Esophagus mucosa (tissue), 1 donor: ENCODE data around the gene NHSL2. TPM values are rescaled to one million over a fixed set of nuclear protein-coding genes. Genes with fewer than 3 reads are reported as not detected.
"Not testable (repeated sequence)": the region's sequence is repeated elsewhere in the genome, so short reads cannot be mapped to it uniquely, and the experiment has no call there.

Experiments used
- ATAC-seq: fragments of 200-7000 bp; cut with Tn5 transposase; one replicate; pipeline ENCODE4 v1.9.1; 2020
- total RNA-seq: library from RNA; stranded (reverse); gene quantifications from one replicate; pipeline ENCODE4 v1.2.4, GENCODE V29; 2023
- donor health status: DM: yes; HTN: yes; CAD: no.

NHSL2 gene
- total RNA-seq, 1 donor from 2014 or later: 1.2 TPM

DNA sequence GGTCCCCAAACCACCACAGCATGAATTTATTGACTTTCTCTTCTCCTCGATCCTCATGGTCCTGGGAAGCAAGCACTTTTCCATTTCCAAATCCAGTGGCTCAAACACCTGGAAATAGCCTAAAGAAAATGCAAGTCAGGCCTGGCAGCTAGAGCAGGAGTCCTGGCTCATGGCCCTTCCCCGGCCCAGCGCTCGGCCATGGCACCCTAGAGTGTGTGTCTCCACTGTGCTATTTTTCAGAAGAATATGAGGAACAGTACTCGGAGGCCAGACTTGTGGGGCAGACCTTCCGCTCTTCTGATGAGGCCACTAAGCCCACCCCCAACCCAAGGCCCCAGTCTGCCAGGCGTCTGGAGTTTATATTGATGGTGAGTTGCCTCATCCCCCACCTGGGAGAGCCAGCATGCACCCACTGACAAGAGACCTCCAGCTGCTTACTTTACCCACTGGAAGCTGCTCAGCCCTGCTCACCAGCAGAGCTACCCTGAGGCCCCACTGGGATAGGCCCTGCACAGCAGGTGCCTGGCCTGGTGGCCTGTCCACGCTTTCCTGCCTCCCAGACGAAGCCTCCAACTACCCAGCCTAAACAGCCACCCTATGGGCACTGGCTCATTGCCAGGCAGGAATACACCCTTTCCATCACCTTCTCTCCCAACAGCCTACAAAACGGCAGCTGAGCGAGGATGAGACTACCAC, 223.4 kb downstream of the NHSL2 start:
- no peak for ATAC-seq

DNA sequence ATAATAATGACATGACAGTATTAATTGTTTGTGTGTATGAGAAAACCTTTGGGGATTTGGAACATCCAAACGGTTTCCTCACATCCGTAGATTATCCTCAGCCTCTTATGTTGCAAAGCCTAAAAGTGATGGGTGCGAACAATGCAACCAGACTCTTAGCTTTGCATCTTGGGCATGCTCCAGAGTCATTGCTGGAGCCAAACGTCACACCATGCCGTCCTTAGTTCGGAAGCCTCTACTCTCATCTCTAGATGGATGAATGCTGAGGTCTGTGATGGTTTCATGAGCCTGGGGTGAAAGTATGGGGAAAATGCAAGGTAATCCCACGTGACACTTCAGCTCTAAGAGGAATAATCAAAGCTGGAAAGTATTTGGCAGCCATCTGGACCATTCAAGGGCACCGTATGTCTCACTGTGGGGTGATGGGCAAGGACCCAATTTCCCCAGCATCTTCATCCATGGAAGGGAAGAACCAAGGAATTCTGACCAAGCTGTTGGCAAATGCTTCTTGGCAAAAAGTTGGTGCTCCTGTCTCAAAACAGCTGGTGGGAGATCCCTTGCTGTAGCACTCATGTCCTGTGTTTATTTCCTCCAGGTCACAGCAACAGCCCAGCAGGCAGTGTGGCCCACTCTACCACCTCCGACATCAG, 227.3 kb downstream of the NHSL2 start:
- ATAC-seq: no peak

DNA sequence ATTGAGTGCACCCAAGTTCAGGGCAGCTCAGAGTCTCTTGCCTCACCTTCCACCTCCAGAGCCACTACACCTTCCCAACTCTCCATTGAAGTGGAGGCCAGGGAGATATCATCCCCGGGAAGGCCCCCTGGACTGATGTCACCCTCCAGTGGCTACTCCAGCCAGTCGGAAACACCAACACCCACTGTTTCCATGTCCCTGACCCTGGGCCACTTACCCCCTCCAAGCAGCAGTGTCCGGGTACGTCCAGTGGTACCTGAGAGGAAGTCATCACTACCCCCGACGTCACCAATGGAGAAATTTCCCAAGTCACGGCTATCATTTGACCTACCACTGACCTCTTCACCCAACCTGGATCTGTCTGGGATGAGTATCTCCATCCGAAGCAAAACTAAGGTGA, 228.9 kb downstream of the NHSL2 start:
- no peak for ATAC-seq

DNA sequence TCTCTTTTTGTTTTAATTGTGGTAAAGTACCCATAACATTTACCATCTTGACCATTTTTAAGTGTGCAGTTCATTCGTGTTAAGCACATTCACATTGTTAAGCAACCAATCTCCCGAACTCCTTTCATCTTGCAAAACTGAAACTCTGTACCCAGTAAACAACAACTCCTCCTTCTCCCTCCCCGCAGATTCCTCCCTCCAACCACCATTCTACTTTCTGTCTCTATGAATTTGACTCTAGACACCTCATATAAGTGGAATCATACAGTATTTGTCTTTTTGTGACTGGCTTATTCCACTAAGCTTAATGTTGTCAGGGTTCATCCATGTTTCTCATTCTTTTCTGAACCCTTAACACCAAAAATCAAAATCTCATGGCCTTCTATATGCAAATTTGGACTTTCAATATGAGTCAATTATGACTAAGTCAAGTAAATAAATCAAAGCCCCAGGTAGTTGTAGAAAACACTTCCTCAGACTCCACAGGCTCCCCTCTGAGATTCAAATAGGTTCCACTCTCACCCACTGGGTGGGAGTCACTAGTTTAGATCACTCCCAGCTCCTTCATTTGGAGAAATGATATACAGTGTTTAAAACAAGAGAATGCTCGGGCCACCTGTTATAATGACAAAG, 230.8 kb downstream of the NHSL2 start:
- no peak for ATAC-seq

DNA sequence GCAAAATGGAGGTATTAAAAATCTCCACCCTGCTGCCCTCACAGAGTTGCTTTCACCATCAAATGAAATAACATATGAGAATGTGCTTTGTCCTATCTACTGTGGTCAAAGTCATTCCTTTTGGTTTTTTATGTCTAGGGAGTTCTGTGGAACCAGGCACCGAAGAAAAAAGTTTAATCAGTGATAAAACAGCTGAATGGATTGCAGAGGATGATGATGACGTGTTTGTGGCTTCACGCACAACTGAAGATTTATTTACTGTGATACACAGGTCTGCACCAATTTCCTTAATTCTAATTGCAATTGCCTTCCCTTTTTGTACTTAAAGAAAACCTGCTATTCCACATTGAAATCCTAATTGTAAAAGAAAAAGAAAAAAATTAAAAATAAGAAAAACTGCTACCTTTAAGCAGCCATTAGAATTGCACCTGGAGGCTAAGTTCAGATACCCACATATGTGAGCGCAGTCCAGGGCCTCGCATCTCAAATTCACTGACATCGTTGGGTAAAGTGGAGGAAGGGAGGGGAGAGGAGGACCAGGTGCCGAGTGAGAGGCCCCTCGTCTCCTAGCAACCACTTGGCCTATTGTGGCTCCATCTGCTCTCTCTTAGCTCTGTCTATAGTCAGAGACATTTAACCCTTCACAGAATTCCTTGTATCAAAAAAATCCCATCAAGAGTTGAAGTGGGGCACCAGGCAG, 231.6 kb downstream of the NHSL2 start:
- no peak for ATAC-seq

DNA sequence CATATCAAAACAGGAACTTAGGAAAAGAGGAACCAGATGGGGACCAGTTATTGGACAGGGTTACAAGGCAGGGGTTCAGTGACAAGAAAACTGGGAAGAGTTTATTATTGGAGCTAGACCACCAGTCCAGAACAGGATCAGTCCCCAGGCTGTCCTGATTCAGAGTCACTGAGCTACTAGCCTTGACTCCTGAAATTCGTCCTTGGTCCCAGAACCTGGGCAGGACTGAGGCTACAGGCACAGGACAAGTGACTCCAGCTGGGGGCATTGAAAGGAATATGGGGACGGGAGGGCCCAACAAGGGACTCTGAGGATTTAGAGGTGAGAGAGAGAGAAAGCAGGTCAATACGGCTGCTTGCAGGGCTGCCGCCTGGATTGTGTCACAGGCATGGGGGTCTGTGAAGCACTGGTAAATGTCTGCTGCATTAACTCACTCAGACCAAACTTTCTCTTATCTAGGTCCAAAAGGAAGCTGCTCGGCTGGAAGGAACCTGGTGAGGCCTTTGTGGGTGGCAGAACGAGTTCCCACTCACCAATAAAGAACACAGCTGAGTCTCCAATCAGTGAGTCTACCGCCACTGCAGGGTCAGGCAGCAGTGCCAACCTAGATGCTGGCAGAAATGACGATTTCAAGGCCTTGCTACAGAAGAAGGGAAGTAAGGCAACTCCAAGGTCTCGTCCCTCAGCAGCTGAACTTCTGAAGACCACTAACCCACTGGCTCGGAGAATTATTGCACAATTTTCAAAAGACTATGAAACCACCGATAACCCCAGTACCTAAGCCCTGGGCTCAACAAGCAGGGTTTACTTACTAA, 232.4 kb downstream of the NHSL2 start:
- no peak for ATAC-seq

DNA sequence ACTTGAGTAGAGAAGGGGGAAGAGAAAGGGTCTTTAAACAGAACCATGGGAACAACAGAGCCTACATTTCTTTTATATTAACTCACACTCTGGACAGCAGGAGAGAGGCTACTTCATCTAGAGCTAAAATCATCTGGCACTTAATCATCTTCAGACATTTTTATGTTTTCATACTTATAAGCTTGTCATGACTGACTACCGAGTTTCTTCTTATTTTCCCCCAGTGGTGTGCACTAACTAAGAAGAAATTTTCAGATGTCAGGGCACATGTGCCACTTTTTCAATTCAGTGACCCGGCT, 232.9 kb downstream of the NHSL2 start:
- ATAC-seq: no peak

DNA sequence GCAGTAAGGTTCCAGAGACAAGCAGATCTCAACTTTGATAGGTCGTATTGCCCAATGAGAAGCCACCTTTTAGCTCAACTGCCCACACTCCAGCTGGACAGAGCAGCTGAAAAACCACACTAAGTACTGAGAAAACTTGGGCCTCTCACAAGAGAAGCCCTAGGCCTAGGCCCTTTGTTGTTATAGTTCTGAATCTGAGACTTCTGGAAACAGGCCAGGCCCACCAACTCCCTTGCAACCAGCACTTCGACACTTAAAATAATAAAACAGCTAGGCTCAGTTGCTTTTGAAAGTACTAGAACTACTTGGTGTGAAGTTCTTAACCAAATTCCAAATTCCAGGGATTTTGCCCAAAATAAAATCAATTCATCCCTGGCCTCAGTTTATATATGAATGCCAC, 234.5 kb downstream of the NHSL2 start:
- ATAC-seq: no peak

DNA sequence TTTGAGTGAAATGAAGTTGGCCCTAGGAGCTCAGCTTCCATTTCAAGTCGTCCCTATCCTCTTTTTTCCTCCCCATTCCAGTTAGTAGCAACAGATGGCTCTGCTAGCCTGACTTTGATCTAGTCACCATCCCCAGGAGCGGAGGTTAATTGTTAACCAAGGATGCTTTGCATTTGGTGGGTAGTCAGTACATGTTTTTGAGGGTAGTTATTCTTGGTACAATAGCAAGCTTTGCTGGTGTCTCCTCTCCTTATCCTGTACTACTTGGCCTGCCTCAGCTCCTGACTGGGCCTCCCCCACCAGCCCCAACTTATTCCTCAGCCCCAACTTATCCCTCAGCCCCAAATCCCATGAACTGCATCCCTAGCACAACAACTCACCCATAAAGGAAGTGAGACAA, 235.9 kb downstream of the NHSL2 start:
- no peak for ATAC-seq

DNA sequence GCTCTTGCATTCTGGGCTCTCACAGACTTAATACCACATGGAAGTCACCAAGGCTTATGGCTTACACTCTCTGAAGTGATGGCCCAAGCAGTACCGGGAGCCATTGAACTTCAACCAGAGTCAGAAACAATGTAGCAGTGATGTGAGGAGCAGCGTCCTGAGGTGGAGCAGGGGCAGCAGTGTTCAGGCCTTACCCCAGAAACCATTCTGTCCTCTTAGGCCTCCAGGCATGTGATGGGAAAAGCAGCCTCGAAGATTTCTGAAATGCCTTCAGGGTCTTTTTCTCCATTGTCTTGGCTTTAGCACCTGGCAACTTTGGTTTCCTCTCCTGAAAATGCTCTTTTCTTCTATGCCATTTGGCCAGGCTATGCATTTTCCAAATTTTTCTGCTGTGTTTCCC, 248.1 kb downstream of the NHSL2 start:
- no peak for ATAC-seq

DNA sequence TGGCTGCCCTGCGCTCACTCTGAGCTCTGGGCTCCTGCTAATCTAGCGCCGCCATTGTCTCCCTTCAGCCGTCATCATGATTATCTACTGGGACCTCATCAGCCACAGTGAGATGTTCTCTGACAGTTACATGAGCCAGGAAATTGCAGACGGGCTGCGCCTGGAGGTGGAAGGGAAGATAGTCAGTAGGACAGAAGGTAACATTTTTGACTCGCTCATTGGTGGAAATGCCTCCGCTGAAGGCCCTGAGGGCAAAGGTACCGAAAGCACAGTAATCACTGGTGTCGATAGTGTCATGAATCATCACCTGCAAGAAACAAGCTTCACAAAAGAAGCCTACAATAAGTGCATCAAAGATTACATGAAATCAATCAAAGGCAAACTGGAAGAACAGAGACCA, 249.1 kb downstream of the NHSL2 start:
- ATAC-seq: no peak

DNA sequence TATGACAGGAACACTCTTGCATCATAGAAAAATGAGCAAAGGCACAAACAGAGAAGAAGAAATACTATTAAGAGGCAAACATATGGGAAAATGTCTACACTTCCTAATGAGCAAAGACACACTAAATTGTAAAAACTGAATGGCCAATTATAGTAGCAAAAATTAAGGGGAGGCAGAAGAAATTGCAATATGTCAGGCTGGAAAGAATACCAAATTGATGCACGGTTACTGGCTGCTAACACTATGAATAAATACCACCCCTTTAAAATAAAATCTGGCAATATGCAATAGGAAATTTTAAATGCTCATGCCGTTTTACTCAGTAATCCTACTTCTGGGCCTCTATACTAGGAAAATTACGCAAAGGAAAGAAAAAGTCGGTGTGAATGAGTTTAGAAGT, 254.9 kb downstream of the NHSL2 start:
- ATAC-seq: no peak

DNA sequence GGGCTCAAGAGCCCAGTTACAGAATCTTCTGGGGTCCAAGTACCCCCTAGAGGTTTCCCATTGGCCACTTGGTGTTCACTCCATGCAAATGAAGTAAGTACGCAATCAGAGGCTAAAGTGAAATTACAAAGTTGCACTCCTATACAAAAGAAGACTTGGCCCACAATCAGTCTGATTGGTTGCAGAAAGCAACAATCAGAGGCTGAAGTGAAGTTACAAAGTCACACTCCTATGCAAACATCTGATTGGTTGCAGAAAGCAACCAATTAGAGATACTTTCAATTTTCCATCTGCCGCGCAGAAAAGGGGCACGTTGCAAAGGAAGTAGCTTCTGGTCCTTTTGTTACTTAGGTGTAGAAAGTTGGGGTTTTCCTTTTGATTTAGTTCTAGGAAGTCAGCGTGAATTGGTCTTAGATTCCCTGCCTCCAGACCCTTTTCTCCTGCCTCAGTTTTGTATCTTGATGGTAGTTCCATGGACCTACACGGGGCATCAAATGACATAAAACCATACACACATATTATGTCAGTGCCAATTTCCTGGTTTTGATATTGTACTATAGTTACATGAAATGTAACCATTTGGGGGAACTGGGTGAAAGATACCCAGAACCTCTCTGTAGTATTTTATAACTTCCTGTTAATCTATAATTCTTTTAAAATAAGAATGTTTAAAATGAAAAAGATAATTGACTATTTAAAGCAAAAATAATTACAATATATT, 258.5 kb downstream of the NHSL2 start:
- no peak for ATAC-seq

DNA sequence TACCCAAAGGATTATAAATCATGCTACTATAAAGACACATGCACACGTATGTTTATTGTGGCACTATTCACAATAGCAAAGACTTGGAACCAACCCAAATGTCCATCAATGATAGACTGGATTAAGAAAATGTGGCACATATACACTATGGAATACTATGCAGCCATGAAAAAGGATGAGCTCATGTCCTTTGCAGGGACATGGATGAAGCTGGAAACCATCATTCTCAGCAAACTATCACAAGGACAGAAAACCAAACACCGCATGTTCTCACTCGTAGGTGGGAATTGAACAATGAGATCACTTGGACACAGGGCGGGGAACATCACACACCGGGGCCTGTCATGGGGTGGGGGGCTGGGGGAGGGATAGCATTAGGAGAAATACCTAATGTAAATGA, 265.6 kb downstream of the NHSL2 start:
- ATAC-seq: not testable (repeated sequence)

DNA sequence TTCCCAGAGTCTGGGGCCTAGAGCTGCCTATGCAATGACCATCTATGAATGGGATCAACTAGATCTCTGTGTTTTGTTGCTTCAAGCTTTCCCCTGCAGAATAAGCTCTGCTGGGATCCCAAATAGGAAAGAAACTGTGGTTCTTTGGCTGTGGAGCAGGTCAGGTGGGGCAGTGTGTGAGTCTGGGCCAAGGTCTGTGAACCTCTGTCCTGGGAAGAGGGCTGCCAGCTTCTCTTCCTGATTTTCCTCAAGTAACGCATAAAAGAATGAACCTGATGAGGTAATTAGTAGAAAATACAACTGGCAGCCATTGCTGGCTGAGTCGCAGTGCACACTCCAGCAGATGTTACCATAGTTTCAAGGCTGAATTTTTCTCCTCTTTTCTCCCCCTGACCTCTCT, 266.3 kb downstream of the NHSL2 start:
- no peak for ATAC-seq

DNA sequence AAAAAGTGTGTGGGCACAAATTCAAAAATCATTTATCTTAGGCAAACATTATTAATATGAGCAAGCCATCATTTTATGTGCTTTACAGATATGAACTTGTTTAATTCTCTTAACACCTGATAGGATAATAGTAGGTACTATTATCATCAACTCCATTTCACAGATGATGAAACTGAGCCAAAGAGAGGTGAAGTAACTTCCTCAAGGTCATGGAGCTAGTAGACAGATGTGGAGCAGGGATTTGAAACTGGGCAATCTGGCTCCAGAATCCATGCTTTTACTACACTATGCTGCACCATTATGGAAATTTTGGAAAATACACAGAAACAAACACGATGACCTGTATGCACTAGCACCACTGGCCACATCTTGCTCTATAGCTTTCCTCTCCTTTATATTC, 269.9 kb downstream of the NHSL2 start:
- ATAC-seq: no peak

DNA sequence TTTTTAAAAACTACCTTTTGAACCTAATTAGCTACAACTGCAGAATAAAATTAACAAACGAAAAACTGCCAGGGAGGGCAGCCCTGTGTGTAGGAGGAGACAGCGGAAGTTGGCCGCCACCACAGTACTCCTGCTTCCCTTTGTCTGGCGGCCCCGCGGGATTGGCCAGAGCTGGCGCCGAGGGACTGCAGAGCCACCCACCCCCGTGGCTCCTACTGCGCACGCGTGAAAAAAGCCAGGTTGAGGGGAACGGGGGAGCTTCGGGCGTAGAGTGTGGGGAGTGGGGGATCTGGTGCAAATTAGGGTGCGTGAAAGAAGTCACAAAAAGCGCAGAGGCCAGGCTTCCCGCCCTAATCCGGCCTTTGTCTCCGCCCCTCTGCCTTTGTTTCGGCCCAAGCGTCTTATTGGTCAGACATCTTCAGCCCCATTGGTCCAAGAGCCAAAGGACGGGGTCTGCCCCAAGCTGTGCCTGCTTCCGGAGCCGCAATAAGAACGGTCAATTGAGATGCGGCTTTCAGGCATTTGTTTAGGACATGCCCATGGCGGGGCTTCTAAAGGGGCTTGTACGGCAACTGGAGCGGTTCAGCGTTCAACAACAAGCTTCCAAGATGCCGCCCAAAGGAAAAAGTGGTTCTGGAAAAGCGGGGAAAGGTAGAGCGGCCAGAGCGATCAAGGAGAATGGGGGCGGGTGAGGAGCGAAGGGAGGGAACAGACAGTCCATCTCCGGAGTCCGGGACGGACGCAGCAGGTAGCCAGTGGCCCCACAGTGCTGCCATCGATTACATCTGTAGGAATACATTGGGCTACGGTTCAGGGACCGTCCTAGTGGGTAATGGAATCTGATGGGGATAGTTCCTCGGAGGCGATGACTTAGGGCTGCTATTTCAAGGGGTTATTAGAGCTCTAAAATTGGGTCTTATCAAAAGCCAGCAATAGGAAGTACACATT, 270.8 kb downstream of the NHSL2 start, which contains the start of gene PIN4:
PIN4 (plus strand) TSS at position 580 of the 948 bp plus-strand sequence; CDS start at position 609, 29 bp downstream.
- peak; percentile 98 for ATAC-seq

DNA sequence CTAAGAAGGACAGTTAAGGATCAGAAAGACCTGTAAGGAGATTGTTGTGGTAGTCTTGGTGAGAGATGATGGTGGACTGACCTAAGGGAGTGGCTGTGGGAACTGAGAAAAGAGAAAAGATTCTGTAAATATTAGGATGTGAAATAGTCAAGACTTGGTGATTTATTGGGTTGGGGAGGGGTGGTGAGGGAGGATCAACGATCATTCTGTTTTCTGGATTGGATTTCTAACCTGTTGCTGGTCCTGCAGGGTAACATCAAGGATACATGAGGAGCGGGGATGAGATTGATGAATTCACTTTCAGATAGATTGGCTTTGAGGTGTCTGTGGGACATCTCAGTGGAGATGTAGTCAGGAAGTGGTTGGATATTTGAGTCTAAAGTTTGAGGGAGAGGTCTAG, 272.3 kb downstream of the NHSL2 start:
- ATAC-seq: no peak

DNA sequence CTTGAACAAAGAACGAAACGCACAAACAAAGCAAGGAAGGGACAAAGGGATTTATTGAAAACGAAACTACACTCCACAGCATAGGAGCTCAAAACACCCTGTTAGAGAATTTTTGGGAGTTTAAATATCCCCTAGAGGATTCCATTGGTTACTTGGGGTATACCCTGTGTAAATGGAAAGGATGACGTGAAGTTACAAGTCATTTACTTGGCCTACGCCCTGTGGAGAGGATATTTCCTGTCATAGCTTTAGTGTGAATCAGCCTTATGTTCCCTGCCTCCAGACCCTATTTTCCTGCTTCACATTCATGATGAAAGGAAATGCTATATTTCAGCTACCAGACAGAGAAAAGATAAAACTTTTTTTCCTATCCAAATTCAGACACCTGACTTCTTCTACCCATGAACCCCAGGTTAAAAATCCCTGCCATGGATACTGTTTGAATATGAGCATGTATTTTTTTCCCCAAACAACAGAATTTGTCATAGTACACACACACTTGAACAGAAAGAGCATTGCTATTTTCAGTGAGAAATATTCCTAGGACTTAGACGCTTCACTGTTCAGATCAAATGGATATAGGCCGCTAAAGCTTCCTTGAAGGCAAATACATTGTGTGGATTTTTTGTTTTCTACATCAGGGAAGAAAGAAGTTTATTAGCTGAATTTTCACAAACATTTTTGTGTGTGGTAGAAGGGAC, 291.3 kb downstream of the NHSL2 start:
- no peak for ATAC-seq
